PC-9 (cell line): Measurements from ENCODE around the gene USP10. TPM values are rescaled to one million over a fixed set of nuclear protein-coding genes. Genes with fewer than 3 reads are reported as not detected.

Experiments used
- BruUV-seq: library from RNA; stranded (reverse); fragments of 400-500 nt; replicated peaks from 2 replicates; lab custom pipeline; 2021; lab: Mats Ljungman, UMichigan
- CTCF ChIA-PET: fragments of 300-600 bp; sonication (Branson Sonifier 250); formaldehyde crosslinking; loops from one replicate; lab custom pipeline; 2022; ENCODE audit warnings: antibody characterized with exemption; lab: Charles Lee
- POLR2A ChIA-PET: fragments of 300-600 bp; sonication (Branson Sonifier 250); formaldehyde crosslinking; loops from one replicate; lab custom pipeline; 2022; ENCODE audit warnings: antibody characterized with exemption; ENCODE audit not compliant: unreplicated experiment; lab: Charles Lee
- DNase-seq, 2 experiments: peaks; one replicate each; pipeline versions ENCODE4 v3.0.0 to v3.0.0-alpha.2; 2015 to 2022; ENCODE audit warnings: mixed read lengths in 1 of 2
- H2AFZ ChIP-seq: fragments of 200-600 bp; sonication (generic); 2 replicates; pipeline ENCODE4 v1.8.1; 2017; ENCODE audit warnings: antibody characterized with exemption
- H3F3A ChIP-seq: fragments of 200-600 bp; sonication (generic); 2 replicates; pipeline ENCODE4 v1.8.1; 2017; ENCODE audit warnings: antibody characterized with exemption, mild to moderate bottlenecking, low read depth; ENCODE audit not compliant: insufficient read depth
- H3K27ac ChIP-seq: fragments of 200-600 bp; sonication (generic); 2 replicates; pipeline ENCODE4 v1.6.1; 2016; ENCODE audit warnings: mixed run types
- H3K27me3 ChIP-seq: fragments of 200-600 bp; sonication (generic); 2 replicates; pipeline ENCODE4 v1.6.1; 2016; ENCODE audit warnings: low read depth, mixed run types; ENCODE audit not compliant: insufficient read depth
- H3K36me3 ChIP-seq: fragments of 200-600 bp; sonication (generic); 2 replicates; pipeline ENCODE4 v1.6.1; 2016; ENCODE audit warnings: low read depth, mixed run types
- H3K4me1 ChIP-seq: fragments of 200-600 bp; sonication (generic); replicated peaks from 2 replicates; pipeline ENCODE4 v1.6.1; 2016; ENCODE audit warnings: mixed run types; ENCODE audit not compliant: insufficient read depth
- H3K4me2 ChIP-seq: fragments of 200-600 bp; sonication (generic); 2 replicates; pipeline ENCODE4 v1.6.1; 2017; ENCODE audit warnings: mixed run types
- H3K4me3 ChIP-seq: fragments of 200-600 bp; sonication (generic); 2 replicates; pipeline ENCODE4 v1.6.1; 2016; ENCODE audit warnings: mixed run types
- H3K79me2 ChIP-seq: fragments of 200-600 bp; sonication (generic); 2 replicates; pipeline ENCODE4 v1.6.1; 2017; ENCODE audit warnings: low read depth, mixed run types
- H3K9me2 ChIP-seq: fragments of 200-600 bp; sonication (generic); 2 replicates; pipeline ENCODE4 v1.8.1; 2017; ENCODE audit warnings: mild to moderate bottlenecking; ENCODE audit not compliant: insufficient read depth
- H3K9me3 ChIP-seq: fragments of 200-600 bp; sonication (generic); 2 replicates; pipeline ENCODE4 v1.8.1; 2016; ENCODE audit warnings: low read depth; ENCODE audit not compliant: insufficient read depth
- H4K20me1 ChIP-seq: fragments of 200-600 bp; sonication (generic); 2 replicates; pipeline ENCODE4 v1.8.1; 2017; ENCODE audit not compliant: insufficient read depth
- EZH2 ChIP-seq: fragments of 200-600 bp; sonication (generic); IDR thresholded peaks from 2 replicates; pipeline ENCODE4 v1.8.0; 2017; ENCODE audit warnings: antibody characterized with exemption, low read depth
- intact Hi-C: fragments of 100-400 bp; cut with micrococcal nuclease; formaldehyde crosslinking; loops from one replicate; pipeline ENCODE4 v1.10.0; 2022; ENCODE audit not compliant: unreplicated experiment
- total RNA-seq: library from RNA; stranded (reverse); gene quantifications from 2 replicates; pipeline ENCODE4 v1.2.3, GENCODE V29; 2021
- TF ChIP-seq, protein P1 (sequence below): fragments of 200-600 bp; sonication (generic); conservative IDR thresholded peaks from 2 replicates; pipeline ENCODE4 v1.6.1; 2017; ENCODE audit warnings: mixed run types, antibody characterized with exemption, mild to moderate bottlenecking, moderate library complexity

The USP10 gene
- total RNA-seq, 1 experiment from 2014 or later = 109 TPM

- H3F3A ChIP-seq = peaks cover 51% of the 10 kb centered on the region
- peak overlapping the region; percentile 26; the same call in 1 of the 2 replicates for H3K27ac ChIP-seq
- DNase-seq = no peak
- H3K36me3 ChIP-seq = peaks cover 13% of the 10 kb centered on the region; the same call in 1 of the 2 replicates
- H3K27me3 ChIP-seq = no peaks in the 10 kb centered on the region
- H3K4me1 ChIP-seq = peaks cover 11% of the 10 kb centered on the region; the same call in 1 of the 2 replicates
- ChIA-PET CTCF (interaction anchor here (0.6 kb wide), 2 partner anchors 94 to 201 kb away, joined by 3 read pairs; no protein-coding TSS in a partner anchor), POLR2A (no interaction called here)
- intact Hi-C loops = loop anchor here (5.0 kb wide), 1 partner anchor 336 kb away; no protein-coding TSS in a partner anchor
- no peak for TF ChIP-seq EZH2
- TF ChIP-seq, protein P1, sequence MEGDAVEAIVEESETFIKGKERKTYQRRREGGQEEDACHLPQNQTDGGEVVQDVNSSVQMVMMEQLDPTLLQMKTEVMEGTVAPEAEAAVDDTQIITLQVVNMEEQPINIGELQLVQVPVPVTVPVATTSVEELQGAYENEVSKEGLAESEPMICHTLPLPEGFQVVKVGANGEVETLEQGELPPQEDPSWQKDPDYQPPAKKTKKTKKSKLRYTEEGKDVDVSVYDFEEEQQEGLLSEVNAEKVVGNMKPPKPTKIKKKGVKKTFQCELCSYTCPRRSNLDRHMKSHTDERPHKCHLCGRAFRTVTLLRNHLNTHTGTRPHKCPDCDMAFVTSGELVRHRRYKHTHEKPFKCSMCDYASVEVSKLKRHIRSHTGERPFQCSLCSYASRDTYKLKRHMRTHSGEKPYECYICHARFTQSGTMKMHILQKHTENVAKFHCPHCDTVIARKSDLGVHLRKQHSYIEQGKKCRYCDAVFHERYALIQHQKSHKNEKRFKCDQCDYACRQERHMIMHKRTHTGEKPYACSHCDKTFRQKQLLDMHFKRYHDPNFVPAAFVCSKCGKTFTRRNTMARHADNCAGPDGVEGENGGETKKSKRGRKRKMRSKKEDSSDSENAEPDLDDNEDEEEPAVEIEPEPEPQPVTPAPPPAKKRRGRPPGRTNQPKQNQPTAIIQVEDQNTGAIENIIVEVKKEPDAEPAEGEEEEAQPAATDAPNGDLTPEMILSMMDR = no peak
- H3K4me3 ChIP-seq = no peak overlapping the region
- H3K9me3 ChIP-seq = no peaks in the 10 kb centered on the region
- H3K4me2 ChIP-seq = no peak overlapping the region
- H3K79me2 ChIP-seq = peaks cover 86% of the 10 kb centered on the region
- no peaks in the 10 kb centered on the region for H3K9me2 ChIP-seq
- no TSS peak for BruUV-seq
- no peak overlapping the region for H2AFZ ChIP-seq
- peaks cover 68% of the 10 kb centered on the region for H4K20me1 ChIP-seq
These were observed 51.4 kb downstream of the USP10 start for GRCh38 chr16:84751241-84751640.

- H3K36me3 ChIP-seq = 0 out of 2 replicates have a peak, but pooled peaks cover 8% of the 10 kb centered on the region
- intact Hi-C loops = loop anchor here (5.0 kb wide), 1 partner anchor 335 kb away; no protein-coding TSS in a partner anchor
- peaks cover 11% of the 10 kb centered on the region; the same call in 1 of the 2 replicates for H3K4me1 ChIP-seq
- H3K9me2 ChIP-seq = no peaks in the 10 kb centered on the region
- H4K20me1 ChIP-seq = peaks cover 70% of the 10 kb centered on the region
- ChIA-PET CTCF (interaction anchor here (0.6 kb wide), 2 partner anchors 87 to 95 kb away, joined by 3 read pairs; no protein-coding TSS in a partner anchor), POLR2A (no interaction called here)
- no peak for DNase-seq
- H3K4me3 ChIP-seq = no peak overlapping the region
- no peaks in the 10 kb centered on the region for H3K27me3 ChIP-seq
- TF ChIP-seq EZH2 = no peak
- TF ChIP-seq, protein P1 = no peak
- no peaks in the 10 kb centered on the region for H3K9me3 ChIP-seq
- H3K4me2 ChIP-seq = no peak overlapping the region
- 0 out of 2 replicates have a peak overlapping the region, but pooled peaks have one; percentile 5 for H3K27ac ChIP-seq
- BruUV-seq = no TSS peak
- peaks cover 86% of the 10 kb centered on the region for H3K79me2 ChIP-seq
- H3F3A ChIP-seq = peaks cover 51% of the 10 kb centered on the region
- H2AFZ ChIP-seq = no peak overlapping the region
These were observed 52.1 kb downstream of the USP10 start for GRCh38 chr16:84751947-84752346.

GRCh38 chr16:84752600-84752999 is 52.8 kb downstream of the USP10 start:
- CTCF ChIA-PET = interaction anchor here (1.4 to 3.1 kb wide), 2 partner anchors 14 to 219 kb away, joined by 3 to 28 read pairs; no protein-coding TSS in a partner anchor
- intact Hi-C loops = loop anchor here (5.0 kb wide), 1 partner anchor 335 kb away; no protein-coding TSS in a partner anchor
- no TSS peak for BruUV-seq

More at GRCh38 chr16:84752600-84752999, 52.8 kb downstream of the USP10 start:
- H3K9me2 ChIP-seq = no peaks in the 10 kb centered on the region
- no peaks in the 10 kb centered on the region for H3K9me3 ChIP-seq
- peaks cover 11% of the 10 kb centered on the region; the same call in 1 of the 2 replicates for H3K4me1 ChIP-seq
- no peak overlapping the region for H3K27ac ChIP-seq
- no peak overlapping the region for H3K4me2 ChIP-seq
- no peaks in the 10 kb centered on the region for H3K27me3 ChIP-seq
- peaks cover 72% of the 10 kb centered on the region for H4K20me1 ChIP-seq
- POLR2A ChIA-PET = no interaction called here
- 0 out of 2 replicates have a peak, but pooled peaks cover 5% of the 10 kb centered on the region for H3K36me3 ChIP-seq
- no peak overlapping the region for H3K4me3 ChIP-seq
- peaks cover 51% of the 10 kb centered on the region for H3F3A ChIP-seq
- H3K79me2 ChIP-seq = peaks cover 83% of the 10 kb centered on the region
- H2AFZ ChIP-seq = no peak overlapping the region
- no peak for TF ChIP-seq EZH2
- TF ChIP-seq, protein P1 = no peak
- no peak for DNase-seq
